GM12892 (cell line): ENCODE measurements around the gene ALG13.

Experiments
- DNase-seq: peaks from one replicate; pipeline ENCODE4 v3.0.0; 2011; ENCODE audit not compliant: insufficient read length
- FAIRE-seq: peaks from 2 replicates; lab custom pipeline; 2011; peaks lifted over from hg19 to GRCh38; lab: Jason Lieb, UNC
- POLR2A ChIP-seq: IDR thresholded peaks from 2 replicates; pipeline ENCODE4 v1.6.1; 2011; ENCODE audit warnings: low read depth, low read length, control low read depth
- POLR2AphosphoS5 ChIP-seq: IDR thresholded peaks from 2 replicates; pipeline ENCODE4 v1.6.1; 2011; ENCODE audit warnings: low read depth, low read length, control low read depth
- TAF1 ChIP-seq: IDR thresholded peaks from 2 replicates; pipeline ENCODE4 v1.6.1; 2011; ENCODE audit warnings: low read depth, mild to moderate bottlenecking, control low read depth, low read length, borderline replicate concordance

ALG13 gene

DNA sequence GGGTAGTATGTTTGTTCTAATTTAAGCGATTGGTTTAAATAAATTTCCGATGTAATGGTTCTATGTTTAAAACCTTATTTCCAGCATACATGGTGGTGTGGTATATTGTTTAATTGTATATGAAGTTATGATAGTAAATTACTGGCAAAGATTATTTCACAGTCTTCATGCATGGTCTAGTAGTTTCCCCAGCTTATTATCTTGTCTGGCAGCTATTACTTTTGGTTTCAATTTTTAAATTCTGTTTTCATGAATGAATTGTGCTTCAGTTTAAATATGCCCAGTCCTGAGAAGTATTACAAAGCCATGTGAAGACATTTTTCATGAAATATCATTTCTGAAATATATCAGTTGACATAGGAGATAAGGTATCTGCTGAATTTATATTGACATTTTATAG, 6.3 kb downstream of the ALG13 start:
- TF ChIP-seq POLR2A = no peak
- no peak for TF ChIP-seq TAF1
- TF ChIP-seq POLR2AphosphoS5 = no peak
- FAIRE-seq (no peak), DNase-seq (no peak)

DNA sequence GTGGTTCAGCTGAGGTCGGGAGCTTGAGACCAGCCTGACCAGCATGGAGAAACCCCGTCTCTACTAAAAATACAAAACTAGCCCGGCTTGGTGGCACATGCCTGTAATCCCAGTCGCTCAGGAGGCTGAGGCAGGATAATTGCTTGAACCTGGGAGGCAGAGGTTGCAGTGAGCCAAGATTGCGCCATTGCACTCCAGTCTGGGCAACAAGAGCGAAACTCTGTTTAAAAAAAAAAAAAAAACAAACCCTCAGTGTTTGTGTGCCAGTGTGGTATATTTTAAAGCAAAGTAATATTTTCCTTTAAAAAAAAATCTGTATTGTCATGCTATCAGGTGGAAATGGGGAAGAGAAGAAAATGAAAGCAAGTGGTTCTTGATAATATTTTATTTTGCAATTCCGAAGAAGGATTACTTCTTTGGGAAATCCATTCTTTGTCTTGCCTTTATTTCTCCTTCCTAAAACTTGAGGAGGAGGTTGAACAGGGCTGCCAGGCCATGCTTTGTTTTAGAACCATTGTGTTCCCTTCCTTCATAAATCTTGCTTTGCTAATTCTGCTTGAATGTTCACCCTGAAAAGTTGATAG, 14.4 kb downstream of the ALG13 start:
- FAIRE-seq = no peak
- TF ChIP-seq TAF1 (no peak), POLR2A (no peak), POLR2AphosphoS5 (no peak)
- no peak for DNase-seq

DNA sequence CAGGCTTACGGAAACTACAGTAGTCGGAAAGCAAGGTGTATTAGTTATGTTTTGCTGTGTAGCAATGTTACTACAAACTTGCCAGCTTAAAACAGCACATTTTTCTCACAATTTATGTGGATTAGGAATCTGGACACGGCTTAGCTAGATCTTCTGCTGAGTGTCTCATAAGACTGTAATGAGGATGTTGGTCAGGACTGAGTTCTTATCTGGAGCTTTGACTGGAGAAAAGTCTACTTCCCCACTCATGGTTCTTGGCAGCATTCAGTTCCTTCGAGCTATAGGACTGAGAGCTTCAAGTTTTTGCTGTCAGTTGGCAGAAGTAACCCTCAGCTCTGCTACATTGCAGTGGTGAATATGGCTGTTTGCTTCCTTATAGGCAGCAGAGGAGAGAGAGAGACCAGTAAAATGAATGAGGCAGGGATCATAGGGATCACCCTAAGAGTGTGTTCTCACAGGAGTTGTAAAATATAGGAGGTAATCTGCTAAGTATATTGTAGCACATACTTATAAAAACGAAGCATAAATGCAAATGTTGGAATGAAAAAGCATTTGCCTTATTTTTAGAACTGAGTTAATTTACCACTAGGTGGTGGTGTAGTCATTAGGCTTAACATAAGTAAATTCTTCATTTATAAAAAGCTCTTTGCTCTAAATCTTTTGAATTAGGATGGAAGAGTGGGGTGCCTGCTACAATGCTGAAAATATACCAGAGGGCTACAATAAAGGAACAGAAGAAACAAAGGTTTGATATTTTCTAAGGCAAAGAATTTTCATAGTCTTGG, 38.6 kb downstream of the ALG13 start:
- TF ChIP-seq POLR2AphosphoS5 = no peak
- no peak for TF ChIP-seq TAF1
- no peak for TF ChIP-seq POLR2A
- no peak for FAIRE-seq
- DNase-seq = no peak

DNA sequence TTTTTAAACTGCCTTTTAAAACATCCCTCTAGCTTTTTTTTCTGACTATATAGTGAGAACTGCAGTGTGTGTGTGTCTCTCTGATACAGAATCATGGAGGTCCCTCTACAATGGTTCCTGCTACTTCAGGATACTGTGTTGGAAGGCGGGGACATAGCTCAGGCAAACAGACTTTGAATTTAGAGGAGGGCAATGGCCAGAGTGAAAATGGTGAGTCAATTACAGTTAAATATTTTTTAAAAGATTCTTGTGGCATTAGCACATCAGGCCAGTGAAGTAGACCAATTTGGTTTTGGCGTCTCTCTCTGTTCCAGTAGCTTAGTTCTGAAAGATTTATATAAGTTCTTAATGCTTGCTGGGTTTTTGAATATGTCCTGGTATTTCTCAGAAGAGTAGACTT, 47.1 kb downstream of the ALG13 start:
- FAIRE-seq = no peak
- no peak for TF ChIP-seq POLR2AphosphoS5
- TF ChIP-seq TAF1 = no peak

DNA sequence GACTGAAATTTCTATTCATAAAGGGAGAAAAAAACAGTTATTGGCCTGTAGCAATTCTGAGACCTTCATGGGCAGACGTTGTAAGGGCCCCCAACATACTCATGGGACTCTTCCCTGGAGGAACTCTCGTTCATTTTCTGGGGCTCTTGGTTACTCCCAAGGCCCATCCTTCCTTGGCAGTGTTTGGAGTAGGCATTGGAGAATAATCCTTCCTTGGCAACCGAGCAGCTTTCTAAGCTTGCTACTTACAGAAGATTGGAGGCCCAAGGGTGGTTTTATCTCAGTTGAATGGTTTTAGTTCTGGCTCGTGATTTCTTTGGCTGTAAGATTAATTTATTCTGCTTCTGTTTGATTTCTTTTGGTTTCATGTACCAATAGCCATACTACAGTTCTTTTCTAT, 50.4 kb downstream of the ALG13 start:
- DNase-seq = no peak
- TF ChIP-seq POLR2A (no peak), TAF1 (no peak), POLR2AphosphoS5 (no peak)
- no peak for FAIRE-seq

More for the DNA sequence above, 47.1 kb downstream of the ALG13 start:
- DNase-seq = no peak

DNA sequence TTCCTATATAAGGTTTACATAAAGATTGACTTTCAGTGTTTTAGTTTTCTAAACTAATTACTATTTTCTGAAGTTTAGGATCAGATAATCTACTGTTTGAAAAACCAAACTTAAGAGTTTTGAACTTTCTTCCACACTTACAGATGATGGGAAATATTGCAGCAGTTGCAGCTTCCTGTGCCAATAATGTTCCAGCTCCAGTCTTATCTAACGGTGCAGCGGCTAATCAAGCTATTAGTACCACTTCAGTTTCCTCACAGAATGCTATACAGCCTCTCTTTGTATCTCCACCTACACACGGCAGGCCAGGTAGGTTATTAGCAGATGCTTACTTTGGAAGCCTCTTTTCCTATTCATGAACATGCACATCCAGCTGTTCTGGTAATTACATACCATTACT, 55.6 kb downstream of the ALG13 start:
- no peak for FAIRE-seq
- DNase-seq = no peak
- TF ChIP-seq POLR2A (no peak), POLR2AphosphoS5 (no peak), TAF1 (no peak)

DNA sequence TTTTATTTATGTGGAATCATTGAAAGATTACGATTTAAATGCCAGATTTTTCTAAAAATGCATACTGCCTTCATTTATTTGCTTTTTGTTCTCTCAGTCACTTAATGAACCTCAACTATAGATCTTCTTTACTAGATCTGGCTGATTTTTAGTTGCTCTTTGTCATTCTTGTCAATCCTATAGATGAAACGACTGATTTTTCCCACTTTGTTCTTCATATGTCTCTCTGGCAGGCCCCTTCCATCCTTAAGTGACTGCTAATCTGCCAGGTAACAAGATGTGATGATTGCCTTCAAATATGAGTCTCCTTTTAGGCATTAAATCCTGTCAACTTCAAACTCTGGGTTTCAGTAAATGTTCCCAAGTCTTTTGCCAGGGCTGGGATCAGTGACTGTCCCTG, 61.0 kb downstream of the ALG13 start:
- no peak for FAIRE-seq
- DNase-seq = no peak
- TF ChIP-seq POLR2AphosphoS5 = no peak
- TF ChIP-seq TAF1 = no peak
- TF ChIP-seq POLR2A = no peak

DNA sequence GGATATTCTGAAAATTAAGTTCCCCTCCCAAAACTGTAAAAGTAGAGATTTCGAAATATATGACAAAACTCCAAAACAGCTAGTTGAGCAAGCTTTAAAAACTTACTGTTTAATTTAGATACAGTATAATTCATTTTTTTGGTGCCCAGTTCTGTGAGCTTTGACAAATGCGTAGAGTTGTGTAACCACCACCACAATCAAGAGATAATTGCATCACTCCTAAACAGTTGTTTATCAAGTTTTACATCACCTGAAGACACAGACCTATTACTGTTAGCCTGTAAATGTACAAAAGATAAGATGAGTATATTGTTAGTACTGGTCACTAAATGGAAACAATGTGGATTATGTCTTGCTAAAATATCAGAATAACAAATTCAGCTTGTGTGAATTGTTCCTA, 62.3 kb downstream of the ALG13 start:
- no peak for TF ChIP-seq POLR2A
- no peak for TF ChIP-seq POLR2AphosphoS5
- no peak for TF ChIP-seq TAF1
- FAIRE-seq (no peak), DNase-seq (no peak)

DNA sequence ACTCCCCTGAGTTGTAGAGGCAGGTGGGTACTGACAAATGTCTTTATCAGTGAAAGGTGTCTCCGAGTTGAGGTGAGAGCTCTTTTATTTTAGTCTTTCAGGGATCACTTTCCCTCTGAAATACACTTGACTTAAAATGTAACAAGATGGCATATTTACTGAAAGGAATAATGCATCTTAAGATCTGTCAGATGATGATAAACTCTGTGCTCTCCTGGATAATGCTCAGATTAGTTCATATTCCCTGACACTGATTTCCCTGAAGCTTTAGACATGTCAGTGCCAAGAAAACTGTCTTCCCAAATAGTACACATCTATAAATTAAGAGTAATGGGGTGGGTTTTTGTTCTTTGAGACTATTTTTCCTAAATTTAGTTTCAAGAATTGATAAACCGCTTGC, 75.5 kb downstream of the ALG13 start:
- DNase-seq = no peak
- FAIRE-seq = no peak
- no peak for TF ChIP-seq POLR2AphosphoS5

DNA sequence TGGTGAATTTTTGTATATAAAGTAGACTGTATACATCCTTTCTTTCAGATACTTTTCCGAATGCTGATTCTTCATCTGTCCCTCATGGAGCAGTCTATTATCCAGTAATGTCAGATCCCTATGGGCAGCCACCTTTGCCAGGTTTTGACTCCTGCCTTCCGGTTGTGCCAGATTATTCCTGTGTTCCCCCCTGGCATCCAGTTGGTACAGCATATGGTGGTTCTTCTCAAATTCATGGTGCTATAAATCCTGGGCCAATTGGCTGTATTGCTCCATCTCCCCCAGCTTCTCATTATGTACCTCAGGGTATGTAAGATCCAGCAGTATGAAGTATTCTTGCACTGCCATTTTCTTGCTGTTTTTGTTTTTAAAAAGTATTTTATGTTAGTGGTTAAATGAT, 78.7 kb downstream of the ALG13 start:
- DNase-seq (no peak), FAIRE-seq (no peak)
- TF ChIP-seq TAF1 (no peak), POLR2AphosphoS5 (no peak), POLR2A (no peak)

DNA sequence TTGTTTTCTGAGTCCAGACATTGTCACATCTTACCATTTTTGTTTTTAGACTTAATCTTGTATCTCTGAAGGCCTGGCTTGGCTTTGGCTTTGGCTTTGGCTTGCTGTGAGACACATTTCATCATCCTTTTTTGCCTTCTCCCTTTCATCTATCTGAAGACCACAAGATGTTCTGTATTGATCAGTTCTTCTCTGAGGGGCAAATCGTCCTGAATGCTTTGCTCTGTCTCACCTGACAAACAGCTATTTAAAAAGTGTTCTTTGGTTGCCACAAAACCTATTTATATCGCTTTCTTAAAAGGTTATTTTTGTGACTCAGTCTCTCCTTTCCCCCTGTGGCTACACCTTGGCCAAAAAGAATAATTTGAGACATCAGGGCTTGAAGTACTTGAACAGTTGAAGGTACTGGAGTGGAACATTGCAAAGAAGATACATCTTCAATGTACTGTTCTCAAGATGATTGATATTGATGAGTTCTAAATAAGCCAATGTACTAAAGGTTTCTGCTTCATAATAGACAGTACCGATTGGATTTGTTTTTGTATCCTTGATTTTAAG, 80.7 kb downstream of the ALG13 start:
- FAIRE-seq (no peak), DNase-seq (no peak)
- TF ChIP-seq TAF1 = no peak
- TF ChIP-seq POLR2AphosphoS5 = no peak
- no peak for TF ChIP-seq POLR2A

DNA sequence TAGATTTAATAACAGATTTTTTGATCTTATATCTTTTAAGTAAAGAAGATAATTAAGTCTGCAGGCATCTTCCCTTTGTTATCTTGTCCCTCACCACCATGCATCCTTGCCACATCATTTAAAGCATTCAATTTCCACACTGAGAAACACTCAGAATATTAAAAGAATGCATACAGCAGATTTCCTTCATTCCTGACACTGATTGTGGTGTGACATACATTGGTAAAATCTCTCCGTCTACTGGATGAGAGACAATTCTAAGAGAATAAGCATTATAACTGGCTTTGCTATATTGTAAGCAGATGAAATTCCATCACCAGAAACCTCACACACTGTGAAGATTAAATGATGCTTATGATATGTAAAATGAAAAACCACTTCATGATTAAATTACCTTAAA, 97.6 kb downstream of the ALG13 start:
- DNase-seq = no peak
- no peak for FAIRE-seq
- no peak for TF ChIP-seq POLR2AphosphoS5
- TF ChIP-seq POLR2A = no peak
- no peak for TF ChIP-seq TAF1
